Spleen (tissue), 11 donors: Measurements from ENCODE around the gene WNT7A. TPM values are rescaled to one million over a fixed set of nuclear protein-coding genes. Genes with fewer than 3 reads are reported as not detected.

Source experiments
- DNase-seq: peaks from one replicate; pipeline ENCODE4 v3.0.0-alpha.2; 2020
- H3K27ac ChIP-seq, 8 donors: fragments of 200-600 bp; sonication (generic) in 7 of 8; 1 replicate in 4 of 8; 2 replicates in 4 of 8; pipeline versions ENCODE4 v1.5.0 to v1.8.0; 2016 to 2021; ENCODE audit warnings: inconsistent platforms in 4 of 8, mild to moderate bottlenecking in 4 of 8, moderate library complexity in 1 of 8
- H3K27me3 ChIP-seq, 7 donors: fragments of 200-600 bp; sonication (generic) in 6 of 7; replicated peaks in 1 of 7; 1 replicate in 4 of 7; 2 replicates in 3 of 7; pipeline versions ENCODE4 v1.5.0 to v1.8.0; 2016 to 2021; ENCODE audit warnings: inconsistent platforms in 3 of 7, mild to moderate bottlenecking in 1 of 7
- H3K36me3 ChIP-seq, 6 donors: fragments of 200-600 bp; sonication (generic) in 5 of 6; 1 replicate in 4 of 6; 2 replicates in 2 of 6; pipeline versions ENCODE4 v1.5.0 to v1.8.0; 2016 to 2021; ENCODE audit warnings: inconsistent platforms in 2 of 6
- H3K4me1 ChIP-seq, 6 donors: fragments of 200-600 bp; sonication (generic) in 5 of 6; 1 replicate in 3 of 6; 2 replicates in 3 of 6; pipeline versions ENCODE4 v1.5.0 to v1.8.0; 2016 to 2021; ENCODE audit warnings: inconsistent platforms in 3 of 6
- H3K4me3 ChIP-seq, 8 donors: fragments of 200-600 bp; sonication (generic) in 7 of 8; 1 replicate in 4 of 8; 2 replicates in 4 of 8; pipeline versions ENCODE4 v1.5.0 to v1.8.0; 2016 to 2021; ENCODE audit warnings: inconsistent platforms in 4 of 8, mild to moderate bottlenecking in 4 of 8, moderate library complexity in 2 of 8
- H3K9me3 ChIP-seq, 8 donors: fragments of 200-600 bp; sonication (generic) in 7 of 8; 1 replicate in 4 of 8; 2 replicates in 4 of 8; pipeline versions ENCODE4 v1.5.0 to v1.8.0; 2016 to 2021; ENCODE audit warnings: inconsistent platforms in 4 of 8
- POLR2A ChIP-seq, 3 donors: fragments of 450-650 bp; IDR thresholded peaks; one replicate each; pipeline ENCODE4 v1.5.1; 2017; ENCODE audit warnings: antibody characterized with exemption in 3 of 3, mild to moderate bottlenecking in 1 of 3
- POLR2AphosphoS5 ChIP-seq, 3 donors: sonication (generic); formaldehyde crosslinking; IDR thresholded peaks; one replicate each; pipeline ENCODE4 v1.5.1; 2017; ENCODE audit warnings: antibody characterized with exemption in 3 of 3
- WGBS, 5 donors: extraction: QIAGEN DNeasy Blood & Tissue Kit in 3 of 5; methylation state at CpG; one replicate each; pipeline versions ENCODE4 v1.1.5 to v1.1.7; 2013 to 2018; 5-methylcytosine and 5-hydroxymethylcytosine counted together
- intact Hi-C: fragments of 100-400 bp; cut with DNase I; formaldehyde crosslinking; loops from one replicate; pipeline ENCODE4 v1.15.0; 2023; ENCODE audit warnings: low total_unique reads
- polyA plus RNA-seq, 3 donors: library from polyadenylated mRNA; stranded (reverse); fragments of 200-250 nt; gene quantifications; one replicate each; pipeline ENCODE4 v1.2.1, GENCODE V29; 2013
- total RNA-seq, 7 donors: library from RNA; depleted of rRNA in 3 of 7; stranded (reverse); fragments of >200 nt in 3 of 7; fragmentation: NEBNext Ultra II Directional in 4 of 7; extraction: Animal tissue kit (Norgen Biotek cat#: 25700) in 4 of 7; gene quantifications; one replicate each; pipeline versions ENCODE4 v1.1.0 to v1.2.1, GENCODE V29; 2016 to 2021
- TF ChIP-seq, protein P1 (sequence below), 11 experiments: fragments of 200-600 bp in 7 of 11; fragments of 450-650 bp in 4 of 11; sonication (generic) in 4 of 11; IDR thresholded peaks in 8 of 11; conservative IDR thresholded peaks in 3 of 11; 1 replicate in 7 of 11; 2 replicates in 4 of 11; pipeline versions ENCODE4 v1.4.0 to v1.8.0; 2016 to 2021; ENCODE audit warnings: antibody characterized with exemption in 11 of 11, inconsistent platforms in 4 of 11, mild to moderate bottlenecking in 1 of 11
- donor health status: healthy with polysubstance abuse.
- donor health status: DM: no; HTN: no; CAD: no; lungs with moderate emphysema.
- donor health status: DM: no; HTN: no; CAD: no.
- donor health status: Bipolar disorder and iron deficiency.
- donor health status: healthy.
- donor health status: DM: no; HTN: no; CAD: no.
- donor health status: DM: yes; HTN: yes; CAD: no.

Gene WNT7A
- total and polyA plus RNA-seq, 10 donors = 0.52 to 6.3 (median 2.0) TPM

DNA sequence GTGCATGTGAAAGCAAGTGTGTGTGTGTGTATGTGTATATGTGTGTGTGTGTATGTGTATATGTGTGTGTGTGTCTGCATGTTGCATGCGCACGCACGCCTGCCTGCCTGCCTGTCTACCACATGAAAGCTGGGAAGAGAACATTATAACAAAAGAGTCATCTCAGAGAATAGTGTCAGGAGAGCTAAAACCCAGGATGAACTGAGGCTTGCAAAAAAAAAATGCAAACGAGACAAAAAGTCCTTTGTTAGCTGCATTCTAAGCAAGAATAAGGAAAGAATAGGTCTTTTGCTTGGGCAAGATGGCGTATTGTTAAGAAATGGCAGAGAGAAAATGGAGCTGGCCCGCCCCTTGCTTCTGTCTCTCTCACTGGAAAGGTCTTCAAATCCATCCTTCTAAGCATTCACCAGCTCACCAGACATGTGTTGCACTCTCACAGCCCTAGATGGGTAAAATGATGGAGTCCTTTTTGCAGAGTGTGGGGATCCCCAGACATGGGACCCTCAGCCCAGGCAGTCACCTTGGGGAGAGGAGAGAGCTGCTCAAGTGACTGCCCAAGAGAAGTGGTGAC lies 16.4 kb downstream of the WNT7A start:
- intact Hi-C loops = no loop called here
- WGBS, 5 donors = 79 to 86% (median 80%) methylated on average over 6 of the region's 6 CpGs
- H3K36me3 ChIP-seq = no peaks in the 10 kb centered on the region
- no peak overlapping the region for H3K27ac ChIP-seq
- H3K4me3 ChIP-seq = no peak overlapping the region
- no peaks in the 10 kb centered on the region for H3K9me3 ChIP-seq
- DNase-seq = peak; percentile 13
- TF ChIP-seq POLR2A (IDR thresholded peaks at IDR 0.05) = no peak
- TF ChIP-seq POLR2AphosphoS5 (IDR thresholded peaks at IDR 0.05) = no peak
- TF ChIP-seq, protein P1, sequence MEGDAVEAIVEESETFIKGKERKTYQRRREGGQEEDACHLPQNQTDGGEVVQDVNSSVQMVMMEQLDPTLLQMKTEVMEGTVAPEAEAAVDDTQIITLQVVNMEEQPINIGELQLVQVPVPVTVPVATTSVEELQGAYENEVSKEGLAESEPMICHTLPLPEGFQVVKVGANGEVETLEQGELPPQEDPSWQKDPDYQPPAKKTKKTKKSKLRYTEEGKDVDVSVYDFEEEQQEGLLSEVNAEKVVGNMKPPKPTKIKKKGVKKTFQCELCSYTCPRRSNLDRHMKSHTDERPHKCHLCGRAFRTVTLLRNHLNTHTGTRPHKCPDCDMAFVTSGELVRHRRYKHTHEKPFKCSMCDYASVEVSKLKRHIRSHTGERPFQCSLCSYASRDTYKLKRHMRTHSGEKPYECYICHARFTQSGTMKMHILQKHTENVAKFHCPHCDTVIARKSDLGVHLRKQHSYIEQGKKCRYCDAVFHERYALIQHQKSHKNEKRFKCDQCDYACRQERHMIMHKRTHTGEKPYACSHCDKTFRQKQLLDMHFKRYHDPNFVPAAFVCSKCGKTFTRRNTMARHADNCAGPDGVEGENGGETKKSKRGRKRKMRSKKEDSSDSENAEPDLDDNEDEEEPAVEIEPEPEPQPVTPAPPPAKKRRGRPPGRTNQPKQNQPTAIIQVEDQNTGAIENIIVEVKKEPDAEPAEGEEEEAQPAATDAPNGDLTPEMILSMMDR (IDR thresholded peaks at IDR 0.05 in 8 of 11, conservative IDR thresholded peaks at IDR 0.05 in 3 of 11) = no peak
- H3K27me3 ChIP-seq = peaks cover 0 to 54% (median 0%) of the 10 kb centered on the region in 7 donors
- peaks cover 0 to 6% (median 2%) of the 10 kb centered on the region in 6 donors for H3K4me1 ChIP-seq

DNA sequence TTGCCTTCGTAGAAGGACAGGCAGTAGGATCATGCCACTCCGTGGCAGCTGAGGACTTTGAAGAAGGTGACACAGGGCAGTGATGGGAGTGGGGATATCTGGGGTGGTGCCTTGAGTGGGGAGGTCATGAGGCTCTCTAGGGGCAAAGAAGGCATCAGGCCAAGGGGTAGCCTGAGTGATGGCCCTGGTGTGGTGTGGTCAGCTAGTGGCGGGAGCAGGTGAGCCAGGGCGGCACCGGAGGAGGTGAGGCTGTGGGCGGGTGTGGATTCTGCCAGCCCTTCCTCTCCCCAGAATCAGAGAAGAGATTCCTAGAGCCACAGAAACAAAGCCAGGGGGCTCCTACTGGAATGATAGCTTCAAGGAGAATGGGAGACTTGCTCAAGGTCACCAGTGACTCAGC lies 18.4 kb downstream of the WNT7A start:
- H3K27ac ChIP-seq = no peak overlapping the region
- no peaks in the 10 kb centered on the region for H3K9me3 ChIP-seq
- intact Hi-C loops = no loop called here
- no peak overlapping the region for H3K4me3 ChIP-seq
- TF ChIP-seq POLR2AphosphoS5 (IDR thresholded peaks at IDR 0.05) (no peak), POLR2A (IDR thresholded peaks at IDR 0.05) (no peak)
- TF ChIP-seq, protein P1 (IDR thresholded peaks at IDR 0.05 in 8 of 11, conservative IDR thresholded peaks at IDR 0.05 in 3 of 11) = no peak
- peak; percentile 59 for DNase-seq
- no peaks in the 10 kb centered on the region for H3K36me3 ChIP-seq
- H3K4me1 ChIP-seq = peaks cover 0 to 5% (median 0%) of the 10 kb centered on the region in 6 donors
- peaks cover 0 to 55% (median 0%) of the 10 kb centered on the region in 7 donors for H3K27me3 ChIP-seq
- 78 to 90% (median 83%) methylated on average over 6 of the region's 6 CpGs for WGBS, 5 donors

DNA sequence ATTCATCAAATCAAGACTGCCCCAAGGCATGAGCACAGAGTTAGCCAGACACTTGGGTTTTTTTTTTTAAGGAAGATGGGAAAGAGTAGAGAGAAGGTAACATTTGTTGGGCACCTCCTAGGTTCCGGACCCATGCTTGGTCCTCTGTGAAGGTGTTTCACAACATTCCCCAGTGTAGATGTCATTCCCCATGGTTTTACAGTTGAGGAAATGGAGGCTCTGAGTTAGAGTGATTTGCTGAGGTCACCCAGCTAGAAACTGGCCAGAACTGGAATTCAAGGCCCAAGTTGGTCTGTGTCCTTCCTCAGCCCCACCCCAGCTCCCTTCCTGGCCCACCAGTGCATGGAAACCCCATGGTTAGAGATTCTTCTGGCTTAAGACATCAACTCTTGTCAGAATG lies 19.9 kb downstream of the WNT7A start:
- Histone ChIP-seq H3K27me3 (peaks cover 0 to 56% (median 0%) of the 10 kb centered on the region in 7 donors), H3K4me3 (no peak overlapping the region), H3K36me3 (no peaks in the 10 kb centered on the region), H3K27ac (no peak overlapping the region), H3K4me1 (no peaks in the 10 kb centered on the region), H3K9me3 (no peaks in the 10 kb centered on the region)
- DNase-seq = peak; percentile 12
- intact Hi-C loops = no loop called here
- TF ChIP-seq, protein P1 (IDR thresholded peaks at IDR 0.05 in 8 of 11, conservative IDR thresholded peaks at IDR 0.05 in 3 of 11) = no peak
- TF ChIP-seq POLR2A (IDR thresholded peaks at IDR 0.05) (no peak), POLR2AphosphoS5 (IDR thresholded peaks at IDR 0.05) (no peak)
- 71 to 97% (median 83%) methylated on average over 1 of the region's 1 CpG for WGBS, 5 donors

DNA sequence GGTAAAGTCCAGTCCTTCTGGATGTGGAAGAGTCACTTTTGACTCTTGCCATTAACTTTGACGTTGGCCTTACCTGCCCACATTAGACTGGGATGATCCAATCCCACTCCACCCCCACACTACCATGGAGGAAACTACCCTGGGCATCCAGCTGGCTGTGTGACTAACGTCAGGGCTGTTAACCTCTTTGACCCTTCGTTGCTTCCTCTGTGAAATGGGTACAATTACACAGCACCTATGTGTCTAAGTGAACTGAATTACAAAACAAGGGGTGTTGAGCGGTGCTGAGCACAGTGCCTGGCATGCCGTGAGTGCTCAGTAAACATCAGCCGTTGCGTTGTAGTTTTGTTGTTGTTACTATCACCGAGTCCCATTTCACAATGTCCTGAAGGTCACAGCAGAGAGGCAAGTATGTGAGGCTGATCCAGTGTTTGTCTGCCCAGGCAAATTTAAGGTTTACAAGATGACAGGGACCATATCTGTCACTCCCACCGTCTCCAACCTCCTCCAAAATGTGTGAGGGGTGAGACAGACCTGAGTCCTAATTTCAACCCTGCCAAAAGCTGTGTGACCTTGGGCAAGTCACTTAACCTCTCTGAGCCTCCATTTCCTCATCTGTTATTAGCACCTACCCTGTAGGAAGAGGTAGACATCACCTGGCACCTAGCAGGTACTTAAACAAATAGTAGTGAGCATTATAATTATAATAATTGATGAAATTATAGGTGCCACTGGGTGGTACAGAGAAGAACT lies 20.9 kb downstream of the WNT7A start:
- Histone ChIP-seq H3K9me3 (no peaks in the 10 kb centered on the region), H3K4me1 (no peaks in the 10 kb centered on the region)
- 78 to 85% (median 81%) methylated on average over 9 of the region's 9 CpGs for WGBS, 5 donors

More for the DNA sequence above, 20.9 kb downstream of the WNT7A start:
- H3K4me3 ChIP-seq = no peak overlapping the region
- intact Hi-C loops = no loop called here
- no peak overlapping the region for H3K27ac ChIP-seq
- peak; percentile 5 for DNase-seq
- H3K36me3 ChIP-seq = peaks cover 0 to 4% (median 0%) of the 10 kb centered on the region in 6 donors
- H3K27me3 ChIP-seq = peaks cover 0 to 55% (median 0%) of the 10 kb centered on the region in 7 donors
- TF ChIP-seq, protein P1 (IDR thresholded peaks at IDR 0.05 in 8 of 11, conservative IDR thresholded peaks at IDR 0.05 in 3 of 11) = no peak
- TF ChIP-seq POLR2A (IDR thresholded peaks at IDR 0.05) = no peak
- TF ChIP-seq POLR2AphosphoS5 (IDR thresholded peaks at IDR 0.05) = no peak
